ENCODE data around the gene TUBB2A. TPM values are rescaled to one million over a fixed set of nuclear protein-coding genes. Genes with fewer than 3 reads are reported as not detected.

The TUBB2A gene
- total and polyA plus RNA-seq, 2 of the 4 experiments (the other 2 are of a cell fraction) = 164 to 264 TPM

GRCh38 chr6:3204921-3205320 lies 47.6 kb upstream of the TUBB2A start:
- Histone ChIP-seq H2AFZ (replicated peaks; ENCODE audit: low read length, poor library complexity) (no peak overlapping the region), H4K5ac (ENCODE audit: low read depth, low read length) (no peak overlapping the region), H3K27ac (ENCODE audit: insufficient read depth, low read length) (no peak overlapping the region), H4K8ac (ENCODE audit: low read depth in 2 of 2, low read length in 2 of 2) (no peak overlapping the region), H3K56ac (ENCODE audit: extremely low read depth, insufficient read depth, low read length) (no peak overlapping the region), H3K79me1 (ENCODE audit: low read depth in 1 of 2, low read length in 2 of 2) (no peaks in the 10 kb centered on the region), H3K9me3 (ENCODE audit: control insufficient read depth, insufficient read depth, low read length) (no peaks in the 10 kb centered on the region), H3K4me2 (ENCODE audit: low read depth, low read length) (no peak overlapping the region), H2BK120ac (ENCODE audit: low read depth, low read length) (no peak overlapping the region), H3K18ac (ENCODE audit: low read depth, low read length) (no peak overlapping the region), H2BK5ac (ENCODE audit: low read depth, low read length, poor library complexity, severe bottlenecking) (no peak overlapping the region), H3K9me1 (ENCODE audit: insufficient read depth, low read length) (peaks cover 6% of the 10 kb centered on the region), H2BK20ac (ENCODE audit: low read depth, low read length) (no peak overlapping the region), H2BK15ac (ENCODE audit: low read depth, low read length) (no peak overlapping the region), H3K27me3 (ENCODE audit: control insufficient read depth, insufficient read depth, low read length) (peaks cover 4% of the 10 kb centered on the region; the same call in 1 of the 2 replicates), H3K4me3 (ENCODE audit: insufficient read depth, low read depth, low read length) (no peak overlapping the region), H2AK5ac (ENCODE audit: low read depth, low read length) (no peak overlapping the region), H4K91ac (ENCODE audit: insufficient read depth, low read depth, low read length) (no peak overlapping the region), H3K14ac (replicated peaks; ENCODE audit: low read depth, low read length) (no peak overlapping the region), H3K9ac (ENCODE audit: low read depth, low read length) (no peak overlapping the region), H3K23ac (ENCODE audit: low read depth, low read length) (no peak overlapping the region), H4K20me1 (ENCODE audit: insufficient read depth, low read length) (no peaks in the 10 kb centered on the region), H3K4me1 (ENCODE audit: control insufficient read depth, insufficient read depth, low read length) (peaks cover 15% of the 10 kb centered on the region), H2AK9ac (replicated peaks; ENCODE audit: low read depth, low read length, poor library complexity) (no peak overlapping the region), H3K36me3 (ENCODE audit: control insufficient read depth, insufficient read depth, low read length) (no peaks in the 10 kb centered on the region), H3K4ac (ENCODE audit: low read depth, low read length) (no peak overlapping the region)
- intact Hi-C loops (cut with micrococcal nuclease) = no loop called here
- ChIA-PET POLR2A (ENCODE audit: unreplicated experiment) (no interaction called here), CTCF (no interaction called here)
- in situ Hi-C loops (cut with MboI; ENCODE audit: low sequenced_read_pairs) = no loop called here
- DNase-seq (no peak), ATAC-seq (ENCODE audit: low read depth) (no peak)
- no TSS peak for BruUV-seq (replicated peaks)
- dilution Hi-C loops (cut with HindIII; ENCODE audit: low sequenced_read_pairs, unreplicated experiment) = no loop called here
- no peak for TF ChIP-seq RCOR1 (IDR thresholded peaks at IDR 0.05; ENCODE audit: insufficient replicate concordance, low read length)
- no peak for TF ChIP-seq NFE2L2 (IDR thresholded peaks at IDR 0.05; ENCODE audit: low read depth, low read length)
- TF ChIP-seq CHD1 (IDR thresholded peaks at IDR 0.05; ENCODE audit: low read depth, low read length) = no peak
- TF ChIP-seq MAZ (IDR thresholded peaks at IDR 0.05; ENCODE audit: borderline replicate concordance, low read depth, low read length) = no peak
- TF ChIP-seq FOS (IDR thresholded peaks at IDR 0.05; ENCODE audit: low read depth, low read length) = no peak
- no peak for TF ChIP-seq CEBPB (IDR thresholded peaks at IDR 0.05; ENCODE audit: low read depth, low read length)
- TF ChIP-seq SMC3 (IDR thresholded peaks at IDR 0.05; ENCODE audit: low read depth, low read length) = no peak
- no peak for TF ChIP-seq MXI1 (IDR thresholded peaks at IDR 0.05; ENCODE audit: borderline replicate concordance, low read depth, low read length)
- 100% methylated on average over 1 of the region's 6 CpGs; no CpG with 5 or more reads in 1 of the 2 experiments for WGBS, 2 experiments (ENCODE audit: extremely low coverage in 2 of 2, insufficient read length in 1 of 2)

Measured in IMR-90 (cell line).